ENCODE results near the gene TENM3.
"Not testable (repeated sequence)": the region's sequence is repeated elsewhere in the genome, so short reads cannot be mapped to it uniquely, and the experiment has no call there.

TENM3 gene

GRCh38 chr4:182802621-182803020 lies 559.4 kb downstream of the TENM3 start:
- no peak for DNase-seq

GRCh38 chr4:182803235-182803634 lies 560.0 kb downstream of the TENM3 start:
- no peak for DNase-seq

GRCh38 chr4:182804131-182804530 lies 560.9 kb downstream of the TENM3 start:
- no peak for DNase-seq

- DNase-seq, result no peak
These were observed 562.1 kb downstream of the TENM3 start for GRCh38 chr4:182805321-182805720.

DNA sequence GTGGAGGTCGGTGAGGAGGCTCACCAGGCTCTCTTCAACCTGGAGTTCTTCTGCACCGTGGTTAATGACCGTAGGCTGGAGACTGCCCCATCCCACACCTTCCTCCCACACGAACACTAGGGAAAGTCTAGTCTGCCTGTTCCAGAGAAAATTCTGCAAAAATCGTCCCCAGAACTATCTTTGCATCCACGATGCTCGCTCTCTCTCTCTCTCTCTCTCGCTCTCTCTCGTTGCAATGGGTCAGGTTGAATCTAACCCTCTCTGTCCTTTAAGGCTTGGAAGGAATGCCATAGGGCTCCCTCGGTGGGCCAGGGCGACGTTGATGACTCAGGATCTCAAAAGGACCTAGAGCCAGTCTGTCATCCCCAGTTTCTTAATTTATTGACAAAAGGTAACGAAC lies 562.5 kb downstream of the TENM3 start:
- no peak for DNase-seq

GRCh38 chr4:182806259-182807252 lies 563.4 kb downstream of the TENM3 start:
- DNase-seq, result peak; percentile 86

DNA sequence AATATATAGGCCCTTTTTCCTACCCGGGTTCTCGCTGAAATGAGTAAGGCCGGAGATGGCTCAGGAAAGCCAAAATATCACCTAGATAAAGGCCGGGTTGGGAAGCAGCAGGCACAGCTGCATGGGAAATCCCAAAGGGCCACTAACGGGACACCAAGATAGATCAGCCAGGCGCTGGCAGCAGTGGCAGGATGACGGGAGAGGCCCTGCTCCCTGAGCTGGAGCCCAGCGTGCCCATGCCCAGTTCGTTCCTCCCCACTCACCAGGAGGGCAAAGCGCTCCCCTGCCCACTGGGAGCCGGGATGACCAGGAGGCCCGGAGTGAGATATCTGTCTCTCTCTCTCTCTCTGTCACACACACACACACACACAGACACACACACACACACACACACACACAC lies 564.1 kb downstream of the TENM3 start:
- DNase-seq, result no peak

GRCh38 chr4:182807767-182808548 lies 564.8 kb downstream of the TENM3 start:
- no peak for DNase-seq

DNA sequence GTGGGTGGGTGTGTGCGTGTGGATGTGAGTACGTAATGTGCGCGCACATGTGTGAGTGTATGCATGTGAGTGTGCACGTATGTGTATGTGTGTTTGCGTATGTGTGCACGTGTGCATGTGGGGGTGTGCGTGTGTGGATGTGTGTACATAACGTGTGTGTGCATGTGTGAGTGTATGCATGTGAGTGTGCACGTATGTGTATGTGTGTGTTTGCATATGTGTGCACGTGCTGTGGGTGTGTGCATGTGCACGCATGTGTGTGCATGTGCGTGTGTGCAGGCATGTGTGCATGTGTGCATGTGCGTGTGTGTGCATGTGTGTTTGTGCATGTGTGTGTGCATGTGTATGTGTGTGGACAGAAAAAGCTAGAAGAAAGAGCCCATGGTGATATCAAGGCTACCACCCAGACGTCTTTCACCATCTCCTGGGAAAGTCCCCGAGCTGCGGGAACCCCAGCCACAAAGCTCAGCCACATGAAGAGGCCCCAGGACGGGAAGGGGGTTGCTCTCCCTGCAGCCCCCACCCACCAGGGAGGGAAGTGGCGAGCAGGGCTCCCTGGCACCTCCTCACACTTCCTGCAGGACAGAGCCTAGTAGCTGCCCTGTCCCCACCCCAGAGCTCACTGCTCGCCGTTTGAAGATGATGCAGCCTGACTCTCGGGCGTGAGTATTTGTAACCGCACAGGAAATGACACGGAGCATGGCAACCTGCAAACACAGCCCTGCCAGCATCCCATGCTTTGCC lies 565.6 kb downstream of the TENM3 start:
- DNase-seq, result peak; percentile 79

DNA sequence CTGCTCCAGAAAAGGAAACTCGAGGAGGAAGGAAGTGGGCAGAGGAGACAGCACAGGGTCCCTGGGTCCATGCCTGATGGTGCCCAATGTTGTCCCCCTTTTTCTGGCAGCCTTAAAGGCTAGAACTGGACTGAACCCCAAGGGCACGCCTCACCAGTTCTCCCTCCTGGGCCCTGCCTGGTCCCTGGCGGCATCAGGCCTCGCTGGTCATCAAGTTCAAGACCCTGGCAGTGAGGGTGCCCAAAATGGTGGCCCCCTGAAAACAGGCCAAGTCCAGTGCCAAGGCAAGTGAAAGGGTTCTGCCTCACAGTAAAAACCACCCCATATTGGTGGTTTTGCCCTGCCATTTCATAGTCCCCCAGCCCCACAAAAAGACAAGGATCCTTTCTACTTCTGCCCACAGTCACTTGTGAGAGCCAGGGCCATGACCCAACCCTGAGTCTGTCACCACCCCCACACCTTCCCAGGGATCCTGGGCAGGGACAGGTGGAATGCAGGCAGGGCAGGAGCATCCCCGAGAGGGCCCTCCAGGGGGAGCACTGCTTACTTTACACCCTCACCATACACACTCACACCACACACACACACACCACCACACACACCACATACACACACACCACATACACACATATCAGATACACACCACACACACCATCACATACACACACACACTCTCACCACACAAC lies 566.4 kb downstream of the TENM3 start:
- DNase-seq, result no peak

DNA sequence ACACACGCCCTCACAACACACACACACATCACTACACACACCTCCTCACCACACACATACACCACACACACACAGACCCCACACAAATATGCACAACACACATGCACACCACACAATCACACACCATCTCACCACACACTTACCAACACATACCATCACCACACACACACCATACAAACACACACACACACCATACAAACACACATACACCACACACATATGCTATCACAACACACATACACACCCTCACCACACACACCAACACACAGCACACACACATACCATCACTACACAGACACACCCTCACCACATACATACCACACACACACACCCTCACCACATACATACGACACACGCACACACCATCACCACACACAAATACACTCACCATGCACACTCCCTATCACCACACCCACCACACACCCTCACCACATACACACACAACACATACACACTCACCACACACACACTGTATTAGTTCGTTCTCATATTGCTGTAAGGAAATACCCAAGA lies 567.0 kb downstream of the TENM3 start:
- no peak for DNase-seq

DNA sequence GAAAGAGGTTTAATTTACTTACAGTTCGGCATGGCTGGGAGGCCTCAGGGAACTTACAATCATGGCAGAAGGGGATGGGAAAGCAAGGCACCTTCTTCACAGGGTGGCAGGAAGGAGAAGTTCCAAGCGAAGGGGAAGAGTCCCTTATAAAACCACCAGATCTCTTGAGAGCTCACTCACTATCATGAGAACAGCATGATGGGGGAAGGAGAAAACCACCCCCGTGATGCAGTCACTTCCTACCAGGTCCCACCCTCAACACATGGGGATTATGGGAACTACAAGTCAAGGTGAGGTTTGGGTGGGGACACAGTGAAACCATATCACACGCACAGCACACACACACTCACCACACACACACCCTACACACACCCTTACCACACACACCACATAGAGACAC lies 569.7 kb downstream of the TENM3 start:
- DNase-seq, result no peak

DNA sequence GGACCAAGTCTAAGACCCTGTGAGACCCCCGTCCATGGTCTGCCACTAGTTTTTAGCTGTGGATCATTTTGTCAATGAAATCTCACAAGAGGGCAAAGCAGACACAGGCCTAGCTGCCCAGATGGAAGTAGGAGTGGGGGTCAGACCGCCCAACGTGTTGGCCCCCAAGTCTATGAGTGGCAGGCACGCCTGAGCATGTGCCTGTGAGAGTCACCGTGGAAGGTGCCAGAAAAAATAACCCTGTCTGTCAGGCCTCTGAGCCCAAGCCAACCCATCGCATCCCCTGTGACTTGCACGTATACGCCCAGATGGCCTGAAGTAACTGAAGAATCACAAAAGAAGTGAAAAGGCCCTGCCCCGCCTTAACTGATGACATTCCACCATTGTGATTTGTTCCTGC lies 570.9 kb downstream of the TENM3 start:
- DNase-seq, result not testable (repeated sequence)

GRCh38 chr4:182818926-182819730 lies 575.9 kb downstream of the TENM3 start:
- no peak for DNase-seq

- no peak for DNase-seq
These were observed 576.5 kb downstream of the TENM3 start for GRCh38 chr4:182819751-182820150.

GRCh38 chr4:182822554-182822953 lies 579.4 kb downstream of the TENM3 start:
- no peak for DNase-seq

DNA sequence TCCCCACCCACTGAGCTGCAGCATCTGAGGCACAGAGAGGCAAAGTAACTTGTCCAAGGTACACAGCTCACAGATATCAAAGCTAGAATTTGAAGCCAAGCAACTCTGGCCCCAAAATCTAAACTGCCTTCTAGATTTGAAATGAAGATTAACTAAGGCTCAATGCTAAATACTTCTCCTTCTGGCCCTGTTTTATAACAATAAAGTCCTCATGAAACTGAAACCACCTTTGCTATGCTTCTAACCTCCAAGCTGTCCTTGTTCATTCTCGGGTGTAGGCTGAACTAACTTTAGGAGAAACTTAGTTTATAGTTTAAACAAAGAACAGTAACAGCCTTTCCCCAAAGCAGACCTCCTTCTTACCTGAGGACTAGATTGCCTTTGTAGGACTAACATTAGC lies 580.4 kb downstream of the TENM3 start:
- DNase-seq, result no peak

DNA sequence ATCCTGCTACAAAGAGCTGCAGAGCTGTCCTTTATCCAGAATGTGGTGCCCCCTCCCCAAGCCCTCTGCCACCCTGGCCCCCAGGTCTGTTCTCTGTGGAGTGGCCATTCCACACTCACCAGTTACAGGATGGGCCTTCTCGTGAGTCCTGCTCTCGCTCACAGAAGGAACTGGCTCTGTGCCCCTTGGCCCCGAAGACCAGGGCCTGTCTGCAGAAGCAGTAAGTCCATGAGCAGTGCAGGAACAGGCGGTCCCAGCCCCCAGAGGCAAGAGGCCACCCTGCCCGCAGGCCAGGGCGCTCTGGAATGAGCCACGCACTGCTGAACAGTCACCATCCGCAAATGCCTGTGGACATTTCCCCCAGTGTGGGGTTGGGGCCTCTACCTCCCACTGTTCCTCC lies 581.8 kb downstream of the TENM3 start:
- no peak for DNase-seq

- no peak for DNase-seq
These were observed 582.6 kb downstream of the TENM3 start for GRCh38 chr4:182825786-182826185.

- DNase-seq, result no peak
These were observed 583.2 kb downstream of the TENM3 start for GRCh38 chr4:182826391-182826790.

DNA sequence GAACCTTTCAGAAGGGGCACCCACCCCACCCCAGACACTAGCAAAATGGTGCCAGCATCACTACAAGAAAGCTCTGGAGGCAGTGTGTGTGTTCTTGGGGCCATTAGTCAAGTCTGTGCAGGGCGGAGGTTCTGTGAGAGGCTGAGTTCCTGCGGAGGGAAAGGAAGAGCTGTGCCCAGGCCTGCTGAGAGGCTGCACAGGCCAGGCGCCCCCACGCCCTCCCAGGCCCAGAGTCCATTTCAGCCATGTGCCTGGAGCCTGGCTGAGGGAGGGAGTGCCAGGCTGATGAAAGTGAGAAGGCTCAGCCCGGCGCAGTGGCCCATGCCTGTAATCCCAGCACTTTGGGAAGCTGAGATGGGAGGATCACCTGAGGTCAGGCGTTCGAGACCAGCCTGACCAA lies 584.0 kb downstream of the TENM3 start:
- no peak for DNase-seq
